Adrenal gland (tissue), 5 donors: Measurements from ENCODE around the gene PTRHD1.

ENCODE experiments used
- POLR2A ChIP-seq, 2 donors: fragments of 450-650 bp; IDR thresholded peaks; one replicate each; pipeline ENCODE4 v1.6.1; 2017; ENCODE audit warnings: antibody characterized with exemption in 2 of 2, mild to moderate bottlenecking in 2 of 2, moderate library complexity in 1 of 2
- TF ChIP-seq, protein P1 (sequence below), 6 experiments: fragments of 450-650 bp in 4 of 6; fragments of 200-600 bp in 2 of 6; sonication (generic) in 1 of 6; IDR thresholded peaks; 1 replicate in 5 of 6; 2 replicates in 1 of 6; pipeline versions ENCODE4 v1.5.1 to v1.8.0; 2016 to 2021; ENCODE audit warnings: antibody characterized with exemption in 6 of 6, mild to moderate bottlenecking in 2 of 6, moderate library complexity in 1 of 6
- donor health status: DM: no; HTN: no; CAD: no.

DNA sequence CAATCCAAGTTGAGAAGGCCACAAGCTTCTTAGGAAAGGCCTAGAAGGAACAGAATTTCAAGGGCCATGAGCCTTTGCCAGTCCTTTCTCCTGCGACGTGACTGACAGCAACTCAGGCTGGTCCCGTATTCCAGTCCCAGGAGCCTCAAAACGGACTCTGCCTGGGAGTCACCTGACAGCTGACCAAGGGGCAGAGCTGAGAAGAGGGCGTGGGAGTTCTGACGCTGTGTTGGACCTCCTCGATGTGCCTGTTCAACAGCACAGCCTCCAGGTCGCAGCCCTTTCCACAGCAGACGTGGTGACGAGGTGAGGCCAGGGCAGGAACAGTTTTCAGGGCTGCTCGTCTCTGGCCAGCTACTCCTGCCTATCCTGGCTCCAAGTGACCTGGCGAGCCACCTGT, 37.6 kb upstream of the PTRHD1 start:
- TF ChIP-seq, protein P1, sequence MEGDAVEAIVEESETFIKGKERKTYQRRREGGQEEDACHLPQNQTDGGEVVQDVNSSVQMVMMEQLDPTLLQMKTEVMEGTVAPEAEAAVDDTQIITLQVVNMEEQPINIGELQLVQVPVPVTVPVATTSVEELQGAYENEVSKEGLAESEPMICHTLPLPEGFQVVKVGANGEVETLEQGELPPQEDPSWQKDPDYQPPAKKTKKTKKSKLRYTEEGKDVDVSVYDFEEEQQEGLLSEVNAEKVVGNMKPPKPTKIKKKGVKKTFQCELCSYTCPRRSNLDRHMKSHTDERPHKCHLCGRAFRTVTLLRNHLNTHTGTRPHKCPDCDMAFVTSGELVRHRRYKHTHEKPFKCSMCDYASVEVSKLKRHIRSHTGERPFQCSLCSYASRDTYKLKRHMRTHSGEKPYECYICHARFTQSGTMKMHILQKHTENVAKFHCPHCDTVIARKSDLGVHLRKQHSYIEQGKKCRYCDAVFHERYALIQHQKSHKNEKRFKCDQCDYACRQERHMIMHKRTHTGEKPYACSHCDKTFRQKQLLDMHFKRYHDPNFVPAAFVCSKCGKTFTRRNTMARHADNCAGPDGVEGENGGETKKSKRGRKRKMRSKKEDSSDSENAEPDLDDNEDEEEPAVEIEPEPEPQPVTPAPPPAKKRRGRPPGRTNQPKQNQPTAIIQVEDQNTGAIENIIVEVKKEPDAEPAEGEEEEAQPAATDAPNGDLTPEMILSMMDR (IDR thresholded peaks at IDR 0.05): no peak
- TF ChIP-seq POLR2A (IDR thresholded peaks at IDR 0.05): no peak
